Tibial artery (tissue), 4 donors: ENCODE measurements around the gene FLRT2.

Experiments used
- DNase-seq, 2 donors: peaks; one replicate each; pipeline ENCODE4 v3.0.0-alpha.2; 2019
- H3K27ac ChIP-seq, 2 donors: fragments of 200-600 bp; sonication (generic) in 1 of 2; 1 replicate in 1 of 2; 2 replicates in 1 of 2; pipeline ENCODE4 v1.5.1; 2018 to 2019; ENCODE audit warnings: mild to moderate bottlenecking in 1 of 2
- H3K27me3 ChIP-seq, 2 donors: fragments of 200-600 bp; sonication (generic) in 1 of 2; one replicate each; pipeline versions ENCODE4 v1.5.1 to v1.6.0; 2016 to 2019
- H3K36me3 ChIP-seq, 3 donors: fragments of 200-600 bp; sonication (generic) in 2 of 3; one replicate each; pipeline ENCODE4 v1.5.1; 2016 to 2019; ENCODE audit warnings: mild to moderate bottlenecking in 2 of 3
- H3K4me1 ChIP-seq, 4 donors: fragments of 200-600 bp; sonication (generic) in 2 of 4; 1 replicate in 3 of 4; 2 replicates in 1 of 4; pipeline ENCODE4 v1.5.1; 2016 to 2019
- H3K4me3 ChIP-seq, 2 donors: fragments of 200-600 bp; sonication (generic) in 1 of 2; 1 replicate in 1 of 2; 2 replicates in 1 of 2; pipeline ENCODE4 v1.5.1; 2018 to 2019; ENCODE audit warnings: mild to moderate bottlenecking in 2 of 2
- H3K9me3 ChIP-seq, 3 donors: fragments of 200-600 bp; sonication (generic) in 1 of 3; one replicate each; pipeline ENCODE4 v1.5.1; 2016 to 2019
- intact Hi-C: fragments of 100-400 bp; cut with DNase I; formaldehyde crosslinking; loops from one replicate; pipeline ENCODE4 v1.15.0; 2023; ENCODE audit warnings: low total_unique reads
- TF ChIP-seq, protein P1 (sequence below), 2 experiments: fragments of 200-600 bp in 1 of 2; fragments of 450-650 bp in 1 of 2; IDR thresholded peaks; one replicate each; pipeline ENCODE4 v1.5.1; 2017 to 2019; ENCODE audit warnings: antibody characterized with exemption in 2 of 2, mild to moderate bottlenecking in 1 of 2, moderate library complexity in 1 of 2

FLRT2 gene

DNA sequence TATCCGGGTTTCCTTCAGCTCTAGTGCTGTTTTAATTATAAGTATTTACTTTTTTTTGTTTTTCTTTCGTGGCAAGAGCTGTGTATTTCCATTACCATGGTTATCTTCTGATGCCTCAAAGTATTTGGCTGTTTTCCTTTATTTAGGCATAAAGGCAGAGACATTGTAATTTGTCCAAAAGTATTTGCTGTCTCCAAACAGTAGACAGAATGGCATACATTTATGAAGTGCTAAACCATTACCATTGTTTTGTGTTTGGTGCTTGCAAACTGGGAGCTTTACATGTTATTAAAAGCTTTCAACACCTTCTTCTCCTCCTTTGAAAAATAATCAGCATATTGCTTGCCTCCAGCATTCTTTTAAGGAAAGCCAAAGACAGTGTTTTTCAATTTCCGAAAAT is 46.3 kb downstream of the FLRT2 start:
- no peak for DNase-seq
- Histone ChIP-seq H3K27ac (no peak overlapping the region), H3K4me3 (no peak overlapping the region), H3K9me3 (no peaks in the 10 kb centered on the region), H3K36me3 (no peaks in the 10 kb centered on the region), H3K4me1 (peaks cover 0 to 3% (median 0%) of the 10 kb centered on the region in 4 donors), H3K27me3 (no peaks in the 10 kb centered on the region)
- intact Hi-C loops, result no loop called here
- TF ChIP-seq, protein P1, sequence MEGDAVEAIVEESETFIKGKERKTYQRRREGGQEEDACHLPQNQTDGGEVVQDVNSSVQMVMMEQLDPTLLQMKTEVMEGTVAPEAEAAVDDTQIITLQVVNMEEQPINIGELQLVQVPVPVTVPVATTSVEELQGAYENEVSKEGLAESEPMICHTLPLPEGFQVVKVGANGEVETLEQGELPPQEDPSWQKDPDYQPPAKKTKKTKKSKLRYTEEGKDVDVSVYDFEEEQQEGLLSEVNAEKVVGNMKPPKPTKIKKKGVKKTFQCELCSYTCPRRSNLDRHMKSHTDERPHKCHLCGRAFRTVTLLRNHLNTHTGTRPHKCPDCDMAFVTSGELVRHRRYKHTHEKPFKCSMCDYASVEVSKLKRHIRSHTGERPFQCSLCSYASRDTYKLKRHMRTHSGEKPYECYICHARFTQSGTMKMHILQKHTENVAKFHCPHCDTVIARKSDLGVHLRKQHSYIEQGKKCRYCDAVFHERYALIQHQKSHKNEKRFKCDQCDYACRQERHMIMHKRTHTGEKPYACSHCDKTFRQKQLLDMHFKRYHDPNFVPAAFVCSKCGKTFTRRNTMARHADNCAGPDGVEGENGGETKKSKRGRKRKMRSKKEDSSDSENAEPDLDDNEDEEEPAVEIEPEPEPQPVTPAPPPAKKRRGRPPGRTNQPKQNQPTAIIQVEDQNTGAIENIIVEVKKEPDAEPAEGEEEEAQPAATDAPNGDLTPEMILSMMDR (IDR thresholded peaks at IDR 0.05), result no peak

DNA sequence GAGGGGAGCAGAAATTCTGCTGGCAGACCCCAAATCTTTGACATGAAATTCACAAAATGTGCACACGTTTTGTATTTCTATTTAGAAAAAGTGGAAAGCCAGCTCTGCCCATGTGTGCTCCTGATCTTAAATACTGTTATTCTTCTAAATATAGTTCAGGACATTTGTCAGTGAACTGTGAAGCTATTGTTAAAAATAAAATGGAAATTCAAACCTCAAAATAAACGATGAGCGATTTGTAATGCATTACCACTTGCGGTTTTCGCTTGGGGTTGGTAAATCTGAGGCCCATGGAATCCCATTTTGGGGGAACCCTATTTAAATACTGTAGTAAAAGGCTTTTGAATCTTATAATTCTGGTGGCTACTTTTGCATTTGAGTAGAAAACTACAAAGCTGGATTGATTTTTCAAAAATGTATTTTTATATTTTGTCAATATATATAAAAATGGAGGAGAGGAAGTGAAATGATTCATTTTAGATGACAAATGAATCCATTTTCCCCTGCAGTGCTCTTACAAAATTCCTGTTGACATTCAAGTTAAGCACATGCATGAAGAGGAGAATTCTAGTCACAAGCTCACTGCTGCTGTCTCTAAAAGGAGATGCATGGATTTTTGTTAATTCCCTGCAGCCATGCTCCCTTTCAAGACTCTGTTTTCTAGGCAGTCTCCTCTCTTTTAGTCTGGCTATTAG is 47.1 kb downstream of the FLRT2 start:
- H3K36me3 ChIP-seq, result no peaks in the 10 kb centered on the region
- H3K4me1 ChIP-seq, result peaks cover 0 to 3% (median 0%) of the 10 kb centered on the region in 4 donors
- TF ChIP-seq, protein P1 (IDR thresholded peaks at IDR 0.05), result no peak
- no peak overlapping the region for H3K27ac ChIP-seq
- DNase-seq, result no peak
- H3K9me3 ChIP-seq, result no peaks in the 10 kb centered on the region
- no peaks in the 10 kb centered on the region for H3K27me3 ChIP-seq
- intact Hi-C loops, result no loop called here
- H3K4me3 ChIP-seq, result no peak overlapping the region

DNA sequence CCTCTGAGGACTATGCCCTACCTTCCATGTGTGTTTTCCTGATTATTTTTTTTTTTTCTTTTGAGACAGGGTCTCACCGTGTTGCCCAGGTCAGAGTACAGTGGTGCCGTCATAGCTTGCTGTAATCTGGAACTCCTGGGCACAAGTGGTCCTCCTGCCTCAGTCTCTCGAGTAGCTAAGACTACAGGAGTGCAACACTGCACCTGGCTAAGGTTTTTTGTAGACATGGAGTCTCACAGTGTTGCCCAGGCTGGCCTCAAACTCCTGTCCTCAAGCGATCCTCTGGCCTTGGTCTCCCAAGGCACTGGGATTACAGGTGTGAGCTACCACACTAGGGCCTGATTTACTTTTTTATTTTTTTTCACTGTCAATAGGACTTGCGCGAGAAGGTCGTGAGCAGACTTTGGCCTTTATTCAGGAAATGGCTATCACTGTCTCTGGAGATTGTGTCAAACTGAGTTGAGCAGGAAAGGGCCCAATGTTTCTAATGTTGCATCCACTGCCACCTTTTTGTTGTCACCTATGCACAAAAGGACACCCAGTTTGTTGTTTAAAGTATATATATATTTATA is 47.7 kb downstream of the FLRT2 start:
- Histone ChIP-seq H3K4me1 (peaks cover 0 to 3% (median 0%) of the 10 kb centered on the region in 4 donors), H3K9me3 (no peaks in the 10 kb centered on the region), H3K27me3 (no peaks in the 10 kb centered on the region), H3K4me3 (no peak overlapping the region), H3K27ac (no peak overlapping the region), H3K36me3 (no peaks in the 10 kb centered on the region)
- DNase-seq, result no peak
- TF ChIP-seq, protein P1 (IDR thresholded peaks at IDR 0.05), result no peak
- intact Hi-C loops, result no loop called here

DNA sequence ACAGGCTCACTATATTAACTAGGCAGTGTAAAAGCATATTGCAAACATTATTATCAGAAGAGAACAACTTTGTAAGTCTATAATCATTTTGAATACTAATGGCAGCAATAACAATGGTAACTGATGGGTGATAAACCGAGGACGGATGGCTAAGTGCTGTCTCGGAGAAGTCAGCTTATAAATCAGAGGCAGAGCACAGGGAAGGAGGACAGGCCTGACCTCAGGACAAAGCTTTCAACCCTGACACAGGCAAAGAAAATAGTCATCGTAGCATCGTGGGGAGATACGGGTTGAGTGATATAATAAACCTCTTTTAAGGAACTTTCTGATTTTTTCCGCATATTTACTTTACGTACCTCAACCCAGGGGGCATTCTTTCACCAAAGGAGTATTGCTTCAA is 48.4 kb downstream of the FLRT2 start:
- DNase-seq, result no peak
- peaks cover 0 to 3% (median 0%) of the 10 kb centered on the region in 4 donors for H3K4me1 ChIP-seq
- H3K36me3 ChIP-seq, result no peaks in the 10 kb centered on the region
- no peaks in the 10 kb centered on the region for H3K9me3 ChIP-seq
- TF ChIP-seq, protein P1 (IDR thresholded peaks at IDR 0.05), result no peak
- H3K27ac ChIP-seq, result no peak overlapping the region
- no peaks in the 10 kb centered on the region for H3K27me3 ChIP-seq
- intact Hi-C loops, result no loop called here
- H3K4me3 ChIP-seq, result no peak overlapping the region

DNA sequence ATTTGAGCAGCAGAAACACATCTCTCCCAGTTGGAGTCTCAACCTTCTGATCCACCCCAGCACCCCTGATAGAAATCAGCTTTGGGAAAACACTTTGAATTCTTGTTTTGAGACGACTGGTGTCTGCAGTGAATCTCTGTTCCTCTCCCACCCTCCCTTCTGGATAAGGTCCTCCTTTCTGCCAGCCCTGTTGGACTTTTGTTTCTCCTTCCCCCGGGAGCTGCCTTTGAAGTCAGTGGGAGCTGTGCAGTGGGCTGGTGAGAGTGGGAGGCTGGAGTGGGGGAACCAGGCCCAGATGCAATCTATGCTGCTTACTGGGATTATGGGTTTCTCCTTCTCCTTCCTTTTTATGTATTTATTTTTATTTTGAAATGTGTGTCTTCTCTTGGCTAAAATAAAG is 49.0 kb downstream of the FLRT2 start:
- Histone ChIP-seq H3K36me3 (no peaks in the 10 kb centered on the region), H3K9me3 (no peaks in the 10 kb centered on the region), H3K4me1 (peaks cover 0 to 3% (median 0%) of the 10 kb centered on the region in 4 donors), H3K27me3 (no peaks in the 10 kb centered on the region), H3K27ac (no peak overlapping the region), H3K4me3 (no peak overlapping the region)
- intact Hi-C loops, result no loop called here
- no peak for DNase-seq
- TF ChIP-seq, protein P1 (IDR thresholded peaks at IDR 0.05), result no peak
